ENCODE results near the gene TFDP3. TPM values are rescaled to one million over a fixed set of nuclear protein-coding genes. Genes with fewer than 3 reads are reported as not detected.

TFDP3 gene
- total and polyA plus RNA-seq, 2 donors (not counting 1 experiment from before 2014, with no cell fraction given): not detected

GRCh38 chrX:133229361-133229760 is 11.2 kb upstream of the TFDP3 start:
- Histone ChIP-seq H3K9me3 (ENCODE audit: control insufficient read depth, insufficient read depth, low read depth, low read length) (no peaks in the 10 kb centered on the region), H3K27me3 (ENCODE audit: control insufficient read depth, insufficient read depth, low read length) (no peaks in the 10 kb centered on the region), H2AFZ (ENCODE audit: low read length) (no peak overlapping the region), H3K4me1 (ENCODE audit: control insufficient read depth, extremely low read depth, insufficient read depth, low read length) (no peaks in the 10 kb centered on the region), H3K4me3 (replicated peaks in 1 of 4; ENCODE audit: control extremely low read depth in 1 of 4, insufficient read depth in 1 of 4, low read depth in 3 of 4, low read length in 4 of 4) (no peak overlapping the region), H3K4me2 (ENCODE audit: extremely low read depth, insufficient read depth, low read length) (no peak overlapping the region), H3K9ac (ENCODE audit: insufficient read depth, low read length) (no peak overlapping the region), H4K20me1 (ENCODE audit: control insufficient read depth, extremely low read depth, insufficient read depth, low read length) (no peaks in the 10 kb centered on the region), H3K79me2 (ENCODE audit: control insufficient read depth, insufficient read depth, low read length) (no peaks in the 10 kb centered on the region), H3K27ac (ENCODE audit: insufficient read depth, low read length) (no peak overlapping the region), H3K36me3 (ENCODE audit: control insufficient read depth, insufficient read depth, low read length) (no peaks in the 10 kb centered on the region)
- TF ChIP-seq EZH2 (IDR thresholded peaks at IDR 0.05; ENCODE audit: low read length, missing control alignments) (no peak), CTCF (conservative IDR thresholded peaks at IDR 0.05 in 1 of 2, IDR thresholded peaks at IDR 0.05 in 1 of 2; ENCODE audit: low read depth in 1 of 2, low read length in 2 of 2) (no peak)
- DNase-seq (ENCODE audit: low read depth in 2 of 2): peak; percentile 27 to 79

- no peaks in the 10 kb centered on the region for H3K36me3 ChIP-seq (ENCODE audit: control insufficient read depth, insufficient read depth, low read length)
- peak; percentile 11 to 14 for DNase-seq (ENCODE audit: low read depth in 2 of 2)
- H4K20me1 ChIP-seq (ENCODE audit: control insufficient read depth, extremely low read depth, insufficient read depth, low read length): no peaks in the 10 kb centered on the region
- no peak overlapping the region for H3K9ac ChIP-seq (ENCODE audit: insufficient read depth, low read length)
- H3K4me1 ChIP-seq (ENCODE audit: control insufficient read depth, extremely low read depth, insufficient read depth, low read length): no peaks in the 10 kb centered on the region
- H3K9me3 ChIP-seq (ENCODE audit: control insufficient read depth, insufficient read depth, low read depth, low read length): no peaks in the 10 kb centered on the region
- no peaks in the 10 kb centered on the region for H3K79me2 ChIP-seq (ENCODE audit: control insufficient read depth, insufficient read depth, low read length)
- no peak overlapping the region for H3K4me3 ChIP-seq (replicated peaks in 1 of 4; ENCODE audit: control extremely low read depth in 1 of 4, insufficient read depth in 1 of 4, low read depth in 3 of 4, low read length in 4 of 4)
- H2AFZ ChIP-seq (ENCODE audit: low read length): no peak overlapping the region
- H3K27me3 ChIP-seq (ENCODE audit: control insufficient read depth, insufficient read depth, low read length): no peaks in the 10 kb centered on the region
- no peak overlapping the region for H3K4me2 ChIP-seq (ENCODE audit: extremely low read depth, insufficient read depth, low read length)
- no peak for TF ChIP-seq EZH2 (IDR thresholded peaks at IDR 0.05; ENCODE audit: low read length, missing control alignments)
- TF ChIP-seq CTCF (conservative IDR thresholded peaks at IDR 0.05 in 1 of 2, IDR thresholded peaks at IDR 0.05 in 1 of 2; ENCODE audit: low read depth in 1 of 2, low read length in 2 of 2): peak in 1 of 2 donors; percentile 34
- H3K27ac ChIP-seq (ENCODE audit: insufficient read depth, low read length): no peak overlapping the region
Observed at GRCh38 chrX:133215747-133216146, 2.4 kb downstream of the TFDP3 start.

- Histone ChIP-seq H3K27me3 (ENCODE audit: control insufficient read depth, insufficient read depth, low read length) (no peaks in the 10 kb centered on the region), H3K9me3 (ENCODE audit: control insufficient read depth, insufficient read depth, low read depth, low read length) (no peaks in the 10 kb centered on the region), H3K27ac (ENCODE audit: insufficient read depth, low read length) (no peak overlapping the region), H4K20me1 (ENCODE audit: control insufficient read depth, extremely low read depth, insufficient read depth, low read length) (no peaks in the 10 kb centered on the region), H3K79me2 (ENCODE audit: control insufficient read depth, insufficient read depth, low read length) (no peaks in the 10 kb centered on the region), H3K36me3 (ENCODE audit: control insufficient read depth, insufficient read depth, low read length) (no peaks in the 10 kb centered on the region), H3K4me2 (ENCODE audit: extremely low read depth, insufficient read depth, low read length) (no peak overlapping the region), H2AFZ (ENCODE audit: low read length) (no peak overlapping the region), H3K9ac (ENCODE audit: insufficient read depth, low read length) (no peak overlapping the region), H3K4me1 (ENCODE audit: control insufficient read depth, extremely low read depth, insufficient read depth, low read length) (no peaks in the 10 kb centered on the region), H3K4me3 (replicated peaks in 1 of 4; ENCODE audit: control extremely low read depth in 1 of 4, insufficient read depth in 1 of 4, low read depth in 3 of 4, low read length in 4 of 4) (no peak overlapping the region)
- TF ChIP-seq EZH2 (IDR thresholded peaks at IDR 0.05; ENCODE audit: low read length, missing control alignments): no peak
- no peak for TF ChIP-seq CTCF (conservative IDR thresholded peaks at IDR 0.05 in 1 of 2, IDR thresholded peaks at IDR 0.05 in 1 of 2; ENCODE audit: low read depth in 1 of 2, low read length in 2 of 2)
- DNase-seq (ENCODE audit: low read depth in 2 of 2): no peak
Observed at GRCh38 chrX:133215017-133215416, 3.1 kb downstream of the TFDP3 start.
